MM.1S (cell line): Measurements from ENCODE around the gene DOCK10.

ENCODE experiments used
- CTCF ChIP-seq: fragments of 300-600 bp; sonication (generic); IDR thresholded peaks from 2 replicates; pipeline ENCODE4 v1.5.1; 2016; ENCODE audit warnings: antibody characterized with exemption, low read length, mixed read lengths
- EZH2 ChIP-seq: fragments of 300-600 bp; sonication (generic); optimal IDR thresholded peaks from 2 replicates; pipeline ENCODE3; 2017; ENCODE audit warnings: low read depth, mild to moderate bottlenecking, antibody characterized with exemption, low read length, mixed read lengths
- EZH2phosphoT487 ChIP-seq: fragments of 300-600 bp; sonication (generic); IDR thresholded peaks from 2 replicates; pipeline ENCODE4 v1.6.1; 2018; ENCODE audit warnings: antibody characterized with exemption, low read length

- no peak for TF ChIP-seq CTCF
- no peak for TF ChIP-seq EZH2
- no peak for TF ChIP-seq EZH2phosphoT487
Observed at GRCh38 chr2:224938651-224939182, 103.6 kb downstream of the DOCK10 start.
